DMS 273 (cell line): ENCODE measurements around the gene MICAL3.
"Not testable (repeated sequence)": the region's sequence is repeated elsewhere in the genome, so short reads cannot be mapped to it uniquely, and the experiment has no call there.

Experiments used
- DNase-seq: peaks from one replicate; lab custom pipeline; 2025; ENCODE audit not compliant: unreplicated experiment; lab: John Stamatoyannopoulos, UW

Gene MICAL3

DNA sequence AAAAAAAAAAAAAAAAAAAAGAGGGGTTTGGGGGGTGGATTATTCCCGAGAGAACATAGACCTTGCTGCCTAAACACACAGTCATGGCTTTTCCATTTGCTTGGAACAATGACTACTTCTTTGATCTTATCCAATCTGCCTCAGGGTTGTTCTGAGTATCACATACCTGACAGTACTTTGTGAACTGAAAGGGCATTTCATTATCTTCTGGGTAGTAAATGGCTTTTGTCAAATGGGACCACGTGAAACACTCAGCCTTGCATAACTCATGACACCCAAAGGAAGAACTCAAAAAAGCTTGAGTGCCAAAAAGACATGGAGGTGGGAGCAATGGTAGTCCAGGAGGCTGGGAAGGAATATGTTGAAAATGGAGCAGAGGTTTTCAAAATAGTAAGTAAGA, 126.9 kb downstream of the MICAL3 start:
- DNase-seq, result no peak

DNA sequence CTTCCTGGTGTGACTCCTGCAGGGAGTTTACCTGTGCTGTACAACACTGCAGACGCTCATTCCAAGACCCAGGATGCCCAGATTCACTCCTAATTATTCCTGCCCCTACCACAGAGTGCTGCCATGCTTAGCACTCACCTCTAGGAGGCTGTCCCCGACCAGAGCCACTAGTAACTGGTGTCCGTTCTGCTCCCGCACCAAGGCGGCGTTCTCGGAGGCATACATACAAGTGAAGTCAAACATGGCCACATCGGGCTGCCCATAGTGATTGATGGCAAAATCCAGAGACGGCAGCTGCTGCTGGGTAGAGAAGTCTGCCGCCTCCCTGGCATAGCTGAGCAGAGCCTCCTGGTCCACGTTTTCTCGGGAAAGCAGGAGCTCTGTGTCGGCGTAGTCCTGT, 127.8 kb downstream of the MICAL3 start:
- DNase-seq, result peak; percentile 22

DNA sequence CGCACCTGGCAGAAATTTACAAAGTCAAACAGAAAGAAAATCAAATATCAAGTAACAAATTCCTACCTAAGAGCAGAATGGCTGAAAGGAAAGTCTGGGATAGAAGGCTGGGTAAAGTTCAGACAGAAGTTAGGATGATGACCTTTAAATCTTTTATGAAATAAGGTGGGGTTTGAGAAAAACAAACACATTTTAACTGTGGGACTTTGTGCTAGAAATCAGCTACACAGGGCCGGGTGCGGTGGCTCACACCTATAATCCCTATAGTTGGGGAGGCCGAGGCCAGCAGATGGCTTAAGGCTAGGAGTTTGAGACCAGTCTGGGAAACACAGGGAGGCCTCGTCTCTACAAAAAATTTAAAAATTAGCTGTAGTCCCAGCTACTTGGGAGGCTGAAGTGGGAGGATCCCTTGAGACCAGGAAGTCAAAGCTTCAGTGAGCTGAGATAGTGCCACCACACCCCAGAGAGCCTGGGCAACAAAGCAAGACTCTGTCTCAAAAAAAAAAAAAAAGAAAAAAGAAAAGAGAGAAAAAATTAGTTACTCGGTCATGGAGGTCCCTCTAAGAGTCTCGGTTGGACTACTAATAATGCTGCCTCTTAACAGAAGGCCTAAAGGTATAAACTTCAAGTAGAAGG, 130.3 kb downstream of the MICAL3 start:
- DNase-seq, result no peak

DNA sequence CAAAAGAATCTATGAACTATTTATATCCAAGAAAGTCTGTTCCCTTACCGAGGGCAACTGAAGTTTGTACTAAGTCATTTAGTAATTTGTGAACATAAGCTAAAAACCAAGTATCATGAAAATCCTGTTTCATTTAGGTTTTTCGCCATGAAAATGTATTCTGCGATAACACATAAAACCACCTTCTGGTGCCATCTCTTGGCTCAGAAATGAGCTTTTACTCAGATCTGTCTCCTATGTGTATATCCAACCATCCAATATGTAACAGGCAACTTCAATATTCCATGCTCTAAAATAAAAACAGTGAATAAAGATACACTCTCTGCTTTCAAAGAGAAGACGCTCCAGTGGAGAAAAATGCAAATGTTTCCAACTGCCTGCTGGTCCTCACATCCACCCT, 132.0 kb downstream of the MICAL3 start:
- no peak for DNase-seq

DNA sequence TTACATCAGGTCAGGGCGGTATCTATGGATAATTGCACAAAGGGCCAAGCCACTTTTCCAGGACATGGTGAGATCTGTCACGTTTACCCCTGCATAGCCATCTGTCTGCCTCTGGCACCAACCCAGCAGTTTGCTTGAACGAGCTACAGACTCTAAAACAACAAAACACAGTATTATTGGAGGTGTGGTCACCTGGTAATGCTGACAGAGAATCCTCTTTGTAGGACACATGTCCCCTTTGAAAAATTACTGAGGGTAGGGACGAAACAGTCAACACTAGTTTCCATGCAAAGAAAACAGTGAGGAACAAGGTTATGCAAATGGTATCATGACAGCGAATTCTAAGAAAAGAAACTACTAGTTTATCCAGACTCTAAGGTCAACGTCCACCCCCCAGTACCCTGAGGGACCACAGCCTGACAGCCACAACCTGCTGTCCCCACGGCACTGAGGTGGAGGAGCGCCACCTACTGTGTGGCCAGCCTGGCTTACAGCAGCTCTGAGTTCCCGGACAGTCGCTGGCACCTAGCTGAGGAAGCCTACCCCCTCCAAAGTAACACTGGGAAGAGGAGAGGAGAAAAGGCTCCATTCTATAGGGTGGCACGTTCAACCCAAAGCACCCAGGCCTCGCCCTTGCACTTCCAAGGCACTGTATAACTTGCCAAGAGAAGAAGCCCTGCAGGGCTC, 132.7 kb downstream of the MICAL3 start:
- peak; percentile 87 for DNase-seq

DNA sequence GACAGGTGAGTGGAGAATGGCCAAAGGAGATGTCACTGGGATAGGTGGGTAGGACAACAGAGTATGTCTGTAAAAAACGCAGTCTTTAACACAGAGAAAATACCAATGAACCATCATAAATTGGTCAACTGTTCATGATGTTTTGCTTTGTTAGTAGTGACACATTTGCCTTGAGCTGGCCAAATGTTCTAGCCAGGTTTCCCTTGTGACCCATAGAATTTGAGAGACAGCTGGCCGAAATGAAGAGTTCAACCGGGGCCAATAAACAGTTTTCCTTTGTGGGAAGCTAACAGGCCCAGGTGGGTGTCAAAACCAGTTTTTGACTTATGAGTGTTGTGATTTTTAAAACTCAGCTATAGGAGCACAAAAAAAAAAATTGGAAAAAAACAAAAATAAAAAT, 133.5 kb downstream of the MICAL3 start:
- DNase-seq, result peak; percentile 51

DNA sequence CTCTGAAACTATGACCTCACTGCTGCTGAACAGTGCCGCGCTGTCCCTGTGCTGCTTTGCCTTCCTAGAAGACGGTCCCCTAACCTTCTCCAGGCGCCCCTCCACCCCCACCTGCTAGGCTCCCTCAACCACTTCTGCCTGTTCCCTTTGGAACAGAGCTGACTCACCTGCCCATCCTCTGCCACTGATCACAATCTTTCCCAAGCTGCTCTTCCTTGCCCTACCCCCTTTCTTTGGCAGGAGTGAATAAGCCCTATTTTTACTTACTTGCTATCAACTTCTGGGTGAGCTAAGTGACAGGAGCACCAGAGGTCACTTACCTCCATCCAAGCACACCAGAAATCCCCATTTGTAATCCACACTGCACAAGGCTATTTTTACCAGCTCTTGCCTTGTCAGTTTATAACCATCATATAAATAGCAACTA, 134.1 kb downstream of the MICAL3 start:
- DNase-seq, result peak; percentile 10

DNA sequence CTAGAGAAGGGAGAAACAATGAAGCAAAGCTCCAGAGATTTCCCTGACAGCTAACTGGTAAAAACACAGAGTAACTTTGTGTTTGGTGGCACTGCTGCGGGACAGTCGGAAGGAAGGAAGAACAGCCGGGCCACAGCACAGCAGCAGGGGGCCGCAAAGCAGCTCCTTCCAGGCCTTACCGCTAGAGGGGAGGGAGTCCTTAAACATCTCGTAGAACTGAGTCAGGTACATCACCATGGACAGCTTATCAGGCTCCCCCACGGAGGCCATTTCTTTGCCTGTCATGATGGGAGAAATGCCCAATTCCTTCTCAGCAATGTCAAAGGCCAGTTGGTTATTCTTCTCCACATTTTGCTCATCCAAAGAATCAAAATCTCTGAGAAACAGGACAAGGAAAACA, 135.5 kb downstream of the MICAL3 start:
- DNase-seq, result no peak

DNA sequence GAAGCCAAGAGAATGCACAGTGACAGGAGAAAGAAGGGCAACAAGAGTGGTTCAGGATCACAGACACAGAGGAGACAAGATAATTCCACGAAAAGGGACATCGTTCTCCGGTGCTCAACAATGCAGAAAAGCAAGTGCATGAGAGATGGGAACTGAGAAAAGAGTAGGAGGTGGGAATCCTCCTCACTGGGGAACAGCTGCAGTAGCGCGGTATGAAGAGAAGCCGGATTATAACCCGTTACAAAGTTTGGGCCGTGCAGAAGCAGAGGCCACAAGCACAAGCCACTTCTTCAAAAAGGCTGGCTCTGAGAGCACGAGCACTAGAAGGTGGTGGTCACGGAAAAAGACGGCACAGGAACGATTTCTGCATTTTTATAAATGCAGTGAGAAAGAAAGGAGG, 135.9 kb downstream of the MICAL3 start:
- no peak for DNase-seq

DNA sequence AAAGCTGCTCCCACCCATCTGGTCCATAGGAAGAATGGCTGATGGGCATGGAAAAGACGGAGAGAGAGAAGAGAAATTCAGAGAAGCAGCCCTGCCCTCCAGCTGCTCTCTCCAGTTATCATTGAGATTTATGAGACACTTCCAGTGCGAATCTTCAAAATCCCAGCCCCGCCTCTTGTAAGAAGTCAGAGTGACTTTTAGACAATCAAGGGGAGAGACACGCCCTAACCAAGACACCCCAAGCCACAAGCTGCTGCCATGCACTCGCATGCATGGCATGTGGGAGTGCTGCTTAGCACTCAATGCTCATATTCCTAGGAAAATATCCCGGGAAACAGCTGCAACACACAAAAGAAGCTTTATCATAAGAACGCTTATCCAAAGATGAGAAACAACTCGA, 139.5 kb downstream of the MICAL3 start:
- DNase-seq, result peak; percentile 57

DNA sequence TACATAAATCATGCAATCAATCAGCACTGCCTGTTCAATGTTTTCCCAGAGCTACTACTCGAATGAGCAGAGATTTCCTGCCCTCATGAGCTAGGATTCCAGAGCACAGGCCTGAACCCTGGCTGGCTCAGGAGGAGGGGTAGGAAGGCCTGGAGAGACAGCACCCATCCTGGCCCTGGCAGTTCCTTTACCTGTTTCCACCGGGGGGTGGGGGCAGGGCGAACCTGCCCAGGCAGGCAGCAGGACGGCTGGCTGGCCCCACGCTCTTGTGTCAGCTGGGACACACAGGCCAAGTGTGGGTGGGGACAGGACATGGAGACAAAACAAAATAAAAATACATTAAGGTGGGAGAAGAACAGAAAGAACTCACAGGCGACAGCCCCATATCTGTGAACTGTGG, 140.3 kb downstream of the MICAL3 start:
- DNase-seq, result no peak

DNA sequence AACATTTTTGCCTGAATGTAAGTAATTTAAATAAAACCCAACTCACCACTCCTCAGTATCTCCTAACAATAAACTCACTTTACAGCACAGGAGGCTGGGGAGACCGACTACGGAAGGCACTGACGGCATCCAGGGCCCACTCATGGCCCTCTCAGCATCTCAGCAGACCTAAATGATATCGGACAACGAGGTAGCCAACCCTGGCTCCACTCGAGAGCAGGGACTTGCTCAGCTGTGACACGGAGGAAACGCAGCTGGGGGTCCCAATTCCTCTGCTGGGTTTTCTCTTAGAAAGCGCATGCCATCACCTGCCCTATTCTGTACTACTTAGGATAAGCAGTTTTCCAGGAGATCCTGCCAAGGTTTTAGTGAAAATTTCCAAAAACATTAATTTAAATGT, 141.0 kb downstream of the MICAL3 start:
- no peak for DNase-seq

DNA sequence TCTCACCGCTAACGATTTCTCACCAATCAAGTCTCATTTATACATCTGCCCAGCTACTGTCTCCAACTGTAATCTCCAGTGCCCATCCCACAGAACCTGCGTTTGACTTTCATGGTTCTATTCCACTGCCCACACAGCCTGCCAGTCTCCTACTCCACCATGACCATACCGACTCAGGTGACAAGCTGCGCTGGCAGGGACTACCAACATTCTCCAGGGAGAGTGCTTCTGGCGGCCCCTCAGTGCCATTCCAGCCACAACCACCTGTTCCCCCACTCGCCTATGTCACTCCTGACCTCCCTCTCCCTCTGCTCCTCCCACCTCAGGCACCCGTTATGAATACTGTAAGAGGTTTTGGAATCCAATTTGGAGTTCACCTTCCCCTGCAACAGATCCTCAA, 141.6 kb downstream of the MICAL3 start:
- no peak for DNase-seq

DNA sequence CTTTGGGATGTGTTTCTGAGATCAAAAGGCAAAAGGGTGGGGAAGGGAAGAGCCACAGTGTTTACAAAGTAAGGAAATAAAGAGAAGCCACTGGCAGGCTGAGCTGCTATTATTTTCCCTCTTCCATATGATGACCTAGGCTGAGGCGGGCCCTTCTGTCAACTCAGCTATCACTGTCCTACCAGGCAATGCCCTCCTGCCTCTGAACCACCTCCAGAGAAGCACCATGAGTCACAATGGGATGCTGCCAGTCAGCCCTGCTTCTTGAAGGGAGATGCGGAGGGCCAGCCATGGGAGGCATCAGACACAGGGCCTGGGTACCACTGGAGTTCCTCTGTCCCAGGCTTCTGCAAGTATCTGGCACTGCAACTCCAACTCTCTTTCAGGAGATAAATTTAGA, 142.2 kb downstream of the MICAL3 start:
- no peak for DNase-seq

DNA sequence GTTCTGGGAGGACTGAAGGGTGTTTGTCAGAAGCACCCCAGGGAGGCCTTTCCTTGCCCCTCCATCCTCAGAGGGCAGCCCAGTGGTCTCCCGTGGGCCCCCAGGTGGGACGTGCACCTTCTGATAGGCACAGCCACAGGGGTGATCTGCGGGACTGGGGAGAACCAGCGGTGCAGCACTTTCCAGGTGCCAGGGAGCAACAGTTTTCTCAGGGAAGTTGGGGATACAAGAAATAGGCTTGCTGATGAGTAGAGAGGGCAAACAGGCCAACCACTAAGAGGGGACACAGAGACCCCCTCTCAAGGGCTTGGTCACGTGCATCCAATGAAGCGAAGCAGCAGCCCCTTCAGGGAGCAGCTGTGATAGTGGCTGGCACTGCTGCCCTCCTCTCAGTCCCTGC, 143.0 kb downstream of the MICAL3 start:
- no peak for DNase-seq

DNA sequence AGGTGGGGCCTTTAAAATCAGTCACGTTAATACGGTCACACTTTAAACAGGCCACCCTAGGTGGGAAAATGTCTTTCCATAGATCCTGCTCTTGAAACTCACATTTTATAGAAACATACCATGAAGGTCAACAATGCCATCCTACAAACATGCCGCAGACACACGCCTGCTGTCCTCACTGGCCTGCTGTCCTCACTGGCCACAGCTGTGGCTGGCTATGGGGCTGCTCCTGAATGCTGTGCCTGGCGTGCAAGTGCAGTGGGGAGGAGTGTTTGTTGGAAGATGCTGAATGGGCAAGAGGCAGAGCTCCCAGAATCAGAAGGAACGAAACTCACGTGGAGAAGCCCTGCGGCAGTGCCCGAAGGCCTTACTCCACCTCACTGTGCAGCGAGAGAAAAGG, 143.9 kb downstream of the MICAL3 start:
- DNase-seq, result no peak

DNA sequence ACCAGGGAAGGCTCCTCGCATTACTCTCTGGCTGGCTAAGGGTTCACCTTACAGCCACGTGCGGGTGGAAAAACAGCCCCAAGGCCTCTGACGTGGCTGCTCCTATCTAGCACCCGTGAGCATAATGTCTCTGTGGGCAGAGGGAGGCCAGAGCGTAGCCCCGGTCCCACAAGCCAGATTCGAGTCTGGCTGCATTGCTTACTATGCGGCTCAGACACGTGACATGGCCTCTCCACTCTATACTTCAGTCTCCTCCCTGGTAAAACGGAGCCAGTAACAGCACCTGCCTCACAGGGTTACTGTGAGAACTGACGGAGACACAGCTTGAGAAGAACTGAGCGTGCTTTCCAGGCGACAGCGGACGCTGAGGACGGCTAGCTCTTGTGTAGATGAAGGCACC, 144.3 kb downstream of the MICAL3 start:
- no peak for DNase-seq

DNA sequence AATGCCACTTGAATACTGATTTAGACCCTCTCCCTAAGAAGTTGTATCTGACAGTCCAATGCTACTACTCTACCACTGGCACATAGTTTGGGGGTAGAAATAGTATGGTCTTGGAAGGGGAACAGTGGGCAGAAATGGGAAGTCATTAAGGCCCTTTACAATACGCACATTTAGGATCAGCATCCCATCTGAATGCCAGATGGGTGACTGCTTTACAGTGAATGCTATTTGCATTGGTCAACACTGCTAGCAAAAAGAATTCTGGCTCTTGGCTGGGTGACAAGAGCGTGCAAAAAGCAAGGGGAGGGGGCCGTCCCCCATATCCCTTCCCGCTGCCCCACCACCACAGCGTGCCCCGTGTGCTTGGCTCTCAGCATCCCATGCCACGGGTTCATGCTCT, 145.4 kb downstream of the MICAL3 start:
- DNase-seq, result no peak

DNA sequence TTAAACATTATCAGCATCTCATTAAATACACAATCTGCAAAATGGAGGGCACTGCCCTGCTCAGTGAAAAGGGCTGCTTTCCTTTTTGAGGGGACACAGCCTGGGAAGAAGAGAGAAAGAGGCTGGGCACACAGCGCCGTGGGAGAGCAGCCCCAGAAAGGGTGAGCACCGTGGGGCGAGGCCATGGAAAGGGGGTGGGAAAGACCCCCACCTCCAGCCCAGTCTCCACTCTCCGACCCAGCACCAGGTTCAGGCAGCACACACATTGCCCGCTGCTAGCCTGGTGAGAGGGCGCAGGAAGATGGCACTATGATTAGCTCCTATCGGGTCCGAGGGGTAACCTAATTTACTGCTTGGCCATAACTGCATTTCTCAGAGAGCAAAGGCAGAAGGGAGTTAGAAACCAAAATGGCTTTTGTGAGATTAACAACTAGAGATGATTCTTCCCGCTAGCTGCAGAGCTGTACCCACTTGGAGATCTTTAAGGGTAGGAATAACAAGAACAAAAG, 146.1 kb downstream of the MICAL3 start:
- no peak for DNase-seq

DNA sequence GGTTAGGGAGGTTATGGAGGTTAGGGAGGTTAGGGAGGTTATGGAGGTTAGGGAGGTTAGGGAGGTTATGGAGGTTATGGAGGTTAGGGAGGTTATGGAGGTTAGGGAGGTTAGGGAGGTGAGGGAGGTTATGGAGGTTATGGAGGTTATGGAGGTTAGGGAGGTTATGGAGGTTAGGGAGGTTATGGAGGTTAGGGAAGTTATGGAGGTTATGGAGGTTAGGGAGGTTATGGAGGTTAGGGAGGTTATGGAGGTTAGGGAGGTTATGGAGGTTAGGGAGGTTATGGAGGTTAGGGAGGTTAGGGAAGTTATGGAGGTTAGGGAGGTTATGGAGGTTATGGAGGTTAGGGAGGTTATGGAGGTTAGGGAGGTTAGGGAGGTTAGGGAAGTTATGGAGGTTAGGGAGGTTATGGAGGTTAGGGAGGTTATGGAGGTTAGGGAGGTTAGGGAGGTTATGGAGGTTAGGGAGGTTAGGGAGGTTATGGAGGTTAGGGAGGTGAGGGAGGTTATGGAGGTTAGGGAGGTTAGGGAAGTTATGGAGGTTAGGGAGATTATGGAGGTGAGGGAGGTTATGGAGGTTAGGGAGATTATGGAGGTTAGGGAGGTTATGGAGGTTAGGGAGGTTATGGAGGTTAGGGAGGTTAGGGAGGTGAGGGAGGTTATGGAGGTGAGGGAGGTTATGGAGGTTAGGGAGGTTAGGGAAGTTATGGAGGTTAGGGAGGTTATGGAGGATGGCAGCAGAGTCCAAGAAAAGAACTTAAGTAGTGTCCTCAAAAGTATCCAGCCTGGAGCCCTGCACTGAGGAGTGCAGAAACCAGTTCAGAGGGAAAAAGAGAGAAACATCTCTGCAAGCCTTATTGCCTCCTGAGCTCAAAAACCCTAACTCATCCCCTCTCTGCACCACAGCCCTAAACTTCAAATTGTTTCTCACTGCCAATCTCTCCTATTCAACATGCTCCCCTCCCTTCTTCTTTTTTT, 147.2 kb downstream of the MICAL3 start:
- DNase-seq, result not testable (repeated sequence)

DNA sequence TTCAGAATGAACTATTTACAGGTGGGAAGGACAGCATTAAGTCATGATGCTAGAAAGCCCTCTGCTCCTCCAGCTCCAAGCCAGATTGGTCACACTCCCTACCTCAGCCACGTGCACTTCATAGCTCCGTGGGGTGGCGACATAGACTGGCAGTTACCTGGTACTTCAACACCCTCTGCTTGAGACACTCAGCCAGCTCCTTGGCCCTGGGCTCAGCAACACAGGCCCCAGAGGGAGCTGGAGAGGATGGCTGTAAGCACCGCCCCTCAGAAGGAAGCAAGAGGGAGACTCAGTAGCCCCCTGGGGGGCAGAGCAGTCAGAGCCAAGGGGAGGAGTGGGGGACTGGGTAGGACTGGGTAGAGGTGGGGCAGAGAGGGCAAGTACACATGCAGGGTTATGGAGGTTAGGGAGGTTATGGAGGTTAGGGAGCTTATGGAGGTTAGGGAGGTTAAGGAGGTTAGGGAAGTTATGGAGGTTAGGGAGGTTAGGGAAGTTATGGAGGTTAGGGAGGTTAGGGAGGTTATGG, 148.0 kb downstream of the MICAL3 start:
- DNase-seq, result peak; percentile 29
